Sigmoid colon (tissue), 7 donors: ENCODE data around the gene PLIN4. TPM values are rescaled to one million over a fixed set of nuclear protein-coding genes. Genes with fewer than 3 reads are reported as not detected.

Experiments
- DNase-seq: peaks from one replicate; pipeline ENCODE4 v3.0.0-alpha.2; 2019
- H3K27ac ChIP-seq, 4 donors: fragments of 200-600 bp; sonication (generic); one replicate each; pipeline ENCODE4 v1.5.1; 2016 to 2019; ENCODE audit warnings: mild to moderate bottlenecking in 1 of 4
- H3K27me3 ChIP-seq, 3 donors: fragments of 200-600 bp; sonication (generic); one replicate each; pipeline ENCODE4 v1.5.1; 2019; ENCODE audit warnings: mild to moderate bottlenecking in 1 of 3
- H3K36me3 ChIP-seq, 4 donors: fragments of 200-600 bp; sonication (generic); one replicate each; pipeline ENCODE4 v1.5.1; 2016 to 2019
- H3K4me1 ChIP-seq, 4 donors: fragments of 200-600 bp; sonication (generic); one replicate each; pipeline ENCODE4 v1.5.1; 2017 to 2019
- H3K4me3 ChIP-seq, 4 donors: fragments of 200-600 bp; sonication (generic); one replicate each; pipeline ENCODE4 v1.5.1; 2017 to 2019; ENCODE audit warnings: mild to moderate bottlenecking in 2 of 4, moderate library complexity in 1 of 4
- H3K9me3 ChIP-seq, 4 donors: fragments of 200-600 bp in 3 of 4; sonication (generic) in 3 of 4; one replicate each; pipeline versions ENCODE4 v1.5.1 to v1.6.1; 2013 to 2019
- CTCF ChIP-seq, 4 experiments: fragments of 450-650 bp in 3 of 4; fragments of 200-600 bp in 1 of 4; IDR thresholded peaks; one replicate each; pipeline ENCODE4 v1.5.1; 2016 to 2019; ENCODE audit warnings: antibody characterized with exemption in 4 of 4, mild to moderate bottlenecking in 3 of 4, moderate library complexity in 2 of 4
- EP300 ChIP-seq, 4 donors: sonication (generic); formaldehyde crosslinking; IDR thresholded peaks; one replicate each; pipeline ENCODE4 v1.6.1; 2017; ENCODE audit warnings: antibody characterized with exemption in 4 of 4
- POLR2A ChIP-seq, 2 donors: fragments of 450-650 bp; IDR thresholded peaks; one replicate each; pipeline ENCODE4 v1.6.1; 2016; ENCODE audit warnings: antibody characterized with exemption in 2 of 2, mild to moderate bottlenecking in 2 of 2, moderate library complexity in 2 of 2
- POLR2AphosphoS5 ChIP-seq, 4 donors: sonication (generic); formaldehyde crosslinking; IDR thresholded peaks; one replicate each; pipeline ENCODE4 v1.6.1; 2017; ENCODE audit warnings: antibody characterized with exemption in 4 of 4
- WGBS, 2 donors: extraction: QIAGEN DNeasy Blood & Tissue Kit; methylation state at CpG; one replicate each; pipeline ENCODE4 v1.1.7; 2013; 5-methylcytosine and 5-hydroxymethylcytosine counted together
- intact Hi-C: fragments of 100-400 bp; cut with DNase I; formaldehyde crosslinking; loops from one replicate; pipeline ENCODE4 v1.15.1; 2023
- polyA plus RNA-seq, 3 donors: library from polyadenylated mRNA; stranded (reverse); fragments of 200-250 nt; gene quantifications; one replicate each; pipeline ENCODE4 v1.2.3, GENCODE V29; 2013
- total RNA-seq, 4 donors: library from RNA; depleted of rRNA; stranded (reverse); fragments of >200 nt; gene quantifications; one replicate each; pipeline ENCODE4 v1.1.0, GENCODE V29; 2016
- donor health status: healthy with polysubstance abuse.
- donor health status: Bipolar disorder and iron deficiency.
- donor health status: healthy.

The PLIN4 gene
- total and polyA plus RNA-seq, 7 donors, result 0.69 to 71.7 (median 41.3) TPM

DNA sequence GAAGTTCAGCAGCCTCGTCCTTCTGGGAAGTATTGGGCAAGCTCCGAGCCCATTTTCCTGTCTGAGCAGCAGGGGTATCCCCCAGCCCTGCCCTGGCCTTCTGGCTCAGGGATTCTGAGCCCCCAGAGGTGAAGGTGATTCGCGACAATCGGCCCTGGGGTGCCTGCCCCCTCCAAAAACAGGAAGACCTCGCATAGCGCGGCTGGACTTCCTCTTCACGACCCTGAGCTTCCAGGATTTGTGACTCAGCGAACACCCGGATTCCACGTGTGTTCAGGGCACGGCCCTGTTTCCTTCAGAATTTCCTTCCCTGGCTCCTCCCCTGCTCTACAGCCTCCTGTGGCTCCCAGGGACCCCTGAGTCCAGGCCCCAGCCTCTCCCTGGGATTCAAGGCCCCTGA, 41.3 kb upstream of the PLIN4 start, which contains the start of gene SEMA6B:
SEMA6B (minus strand) TSS at position 116 of the 400 bp plus-strand sequence. CDS start 1,227 bp downstream, outside the sequence.
- no peaks in the 10 kb centered on the region for H3K36me3 ChIP-seq
- H3K27ac ChIP-seq, result peak within 1 kb of the TSS in 3 of 4 donors; percentile 45 to 57 (median 50)
- intact Hi-C loops, result loop anchor here (5.0 kb wide), 1 partner anchor 78 kb away; the partner anchor contains the start of gene TNFAIP8L1
- WGBS, 2 donors, result 54 to 60% methylated on average over 13 of the region's 13 CpGs
- peaks cover 0 to 7% (median 5%) of the 10 kb centered on the region in 4 donors for H3K4me1 ChIP-seq
- no peaks in the 10 kb centered on the region for H3K9me3 ChIP-seq
- no peaks in the 10 kb centered on the region for H3K27me3 ChIP-seq
- peak in 2 of 4 donors; percentile 48 to 73 for TF ChIP-seq POLR2AphosphoS5 (IDR thresholded peaks at IDR 0.05)
- TF ChIP-seq POLR2A (IDR thresholded peaks at IDR 0.05), result no peak
- no peak for TF ChIP-seq CTCF (IDR thresholded peaks at IDR 0.05)
- peak in 2 of 4 donors; percentile 17 to 70 for TF ChIP-seq EP300 (IDR thresholded peaks at IDR 0.05)
- DNase-seq, result no peak
- H3K4me3 ChIP-seq, result peak within 1 kb of the TSS in 3 of 4 donors; percentile 14 to 35 (median 21)

- intact Hi-C loops, result loop anchor here (5.0 kb wide), 1 partner anchor 79 kb away; the partner anchor contains the start of gene TNFAIP8L1
- peak overlapping the region in 2 of 4 donors; percentile 45 to 57 for H3K27ac ChIP-seq
- DNase-seq, result no peak
- no peak for TF ChIP-seq POLR2A (IDR thresholded peaks at IDR 0.05)
- TF ChIP-seq CTCF (IDR thresholded peaks at IDR 0.05), result peak; percentile 91 to 99 (median 96)
- TF ChIP-seq POLR2AphosphoS5 (IDR thresholded peaks at IDR 0.05), result no peak
- no peak for TF ChIP-seq EP300 (IDR thresholded peaks at IDR 0.05)
- H3K4me1 ChIP-seq, result peaks cover 0 to 7% (median 5%) of the 10 kb centered on the region in 4 donors
- H3K36me3 ChIP-seq, result no peaks in the 10 kb centered on the region
- peak overlapping the region; percentile 2 to 35 (median 18) for H3K4me3 ChIP-seq
- 26 to 32% methylated on average over 44 of the region's 44 CpGs for WGBS, 2 donors
- H3K9me3 ChIP-seq, result no peaks in the 10 kb centered on the region
- no peaks in the 10 kb centered on the region for H3K27me3 ChIP-seq
These were observed 40.0 kb upstream of the PLIN4 start for GRCh38 chr19:4557971-4558941.

DNA sequence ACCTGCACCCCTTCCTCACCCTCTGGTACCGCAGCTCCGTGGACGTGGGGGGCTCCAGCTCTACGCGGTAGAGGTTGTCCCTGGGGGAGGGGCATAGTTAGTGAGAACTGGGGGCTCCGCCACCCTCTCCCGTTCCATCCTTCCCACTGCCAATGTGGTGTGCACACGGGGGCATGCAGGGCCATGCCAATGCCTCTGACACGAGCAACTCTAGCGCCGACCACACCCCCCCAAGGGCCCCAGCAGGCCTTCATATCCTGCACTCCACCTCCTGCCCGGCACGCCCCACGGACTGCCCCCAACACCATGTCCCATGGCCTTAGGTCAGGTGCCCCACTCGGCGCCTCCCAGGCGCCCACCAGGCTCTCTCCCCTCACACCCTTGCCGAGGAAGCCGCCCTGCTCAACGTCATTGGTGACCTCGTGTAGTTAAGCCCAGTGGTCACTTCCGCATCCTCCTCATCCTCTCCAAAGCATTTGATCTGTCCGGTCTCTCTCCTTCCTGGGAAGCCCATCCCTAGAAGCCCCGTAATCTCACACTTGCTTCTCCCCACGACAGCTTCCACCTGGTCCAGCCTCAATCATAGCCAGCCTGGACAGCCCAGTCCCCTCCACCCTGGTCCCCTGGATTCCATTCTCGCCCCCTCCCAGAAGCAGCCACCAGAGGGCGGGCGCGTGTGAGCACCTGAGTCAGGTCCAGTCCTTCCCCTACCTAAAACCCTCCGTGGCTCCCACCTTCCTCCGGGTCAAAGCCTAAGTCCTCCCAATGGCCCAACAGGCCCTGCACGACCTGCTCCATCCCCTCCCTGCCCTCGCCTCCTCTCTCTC, 39.1 kb upstream of the PLIN4 start:
- H3K27me3 ChIP-seq, result no peaks in the 10 kb centered on the region
- no peaks in the 10 kb centered on the region for H3K9me3 ChIP-seq
- H3K4me3 ChIP-seq, result peak overlapping the region in 1 of 4 donors; percentile 21
- WGBS, 2 donors, result 64 to 82% methylated on average over 33 of the region's 33 CpGs
- peaks cover 0 to 7% (median 5%) of the 10 kb centered on the region in 4 donors for H3K4me1 ChIP-seq
- no peak for TF ChIP-seq CTCF (IDR thresholded peaks at IDR 0.05)
- TF ChIP-seq POLR2AphosphoS5 (IDR thresholded peaks at IDR 0.05), result no peak
- TF ChIP-seq EP300 (IDR thresholded peaks at IDR 0.05), result no peak
- no peak for TF ChIP-seq POLR2A (IDR thresholded peaks at IDR 0.05)
- no peaks in the 10 kb centered on the region for H3K36me3 ChIP-seq
- intact Hi-C loops, result loop anchor here (5.0 kb wide), 1 partner anchor 80 kb away; the partner anchor contains the start of gene TNFAIP8L1
- no peak for DNase-seq
- peak overlapping the region in 1 of 4 donors; percentile 27 for H3K27ac ChIP-seq

DNA sequence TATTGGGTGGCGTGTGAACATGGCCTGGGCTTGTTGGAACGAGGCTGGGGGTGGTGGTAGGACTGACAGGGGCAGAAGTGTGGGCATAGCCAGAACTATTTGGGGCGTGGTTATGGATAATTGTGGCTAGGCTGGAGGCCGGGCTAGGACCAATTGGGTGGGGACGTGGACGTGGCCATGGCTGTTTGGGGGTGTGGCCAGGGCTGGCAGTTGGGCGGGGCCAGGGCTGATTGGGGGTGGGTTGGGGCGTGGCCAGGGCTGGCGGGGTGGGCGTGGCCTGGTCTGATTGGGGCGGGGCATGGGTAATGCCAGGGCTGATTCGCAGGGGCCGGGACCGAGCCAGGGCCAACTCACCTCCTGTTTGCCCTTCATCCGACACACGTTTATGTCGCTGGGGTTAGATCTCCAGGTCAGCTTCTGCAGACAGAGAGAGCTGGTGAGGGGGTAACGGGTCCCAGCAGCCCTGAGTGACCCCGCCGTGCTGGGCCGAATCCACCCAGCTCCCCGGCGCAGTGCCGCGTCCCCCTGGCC, 38.4 kb upstream of the PLIN4 start:
- H3K27ac ChIP-seq, result no peak overlapping the region
- 54 to 82% methylated on average over 25 of the region's 25 CpGs for WGBS, 2 donors
- H3K27me3 ChIP-seq, result no peaks in the 10 kb centered on the region
- no peaks in the 10 kb centered on the region for H3K9me3 ChIP-seq
- peaks cover 0 to 7% (median 5%) of the 10 kb centered on the region in 4 donors for H3K4me1 ChIP-seq
- TF ChIP-seq POLR2A (IDR thresholded peaks at IDR 0.05), result no peak
- TF ChIP-seq EP300 (IDR thresholded peaks at IDR 0.05), result no peak
- TF ChIP-seq POLR2AphosphoS5 (IDR thresholded peaks at IDR 0.05), result no peak
- TF ChIP-seq CTCF (IDR thresholded peaks at IDR 0.05), result no peak
- no peak overlapping the region for H3K4me3 ChIP-seq
- no peak for DNase-seq
- H3K36me3 ChIP-seq, result no peaks in the 10 kb centered on the region
- intact Hi-C loops, result loop anchor here (5.0 kb wide), 1 partner anchor 81 kb away; the partner anchor contains the start of gene TNFAIP8L1
